SH-SY5Y (cell line): Measurements from ENCODE around the gene GALM.

Source experiments
- GATA2 ChIP-seq: IDR thresholded peaks from 2 replicates; pipeline ENCODE4 v1.6.1; 2011; ENCODE audit warnings: mild to moderate bottlenecking, low read depth, low read length
- GATA3 ChIP-seq: IDR thresholded peaks from 2 replicates; pipeline ENCODE4 v1.6.1; 2011; ENCODE audit warnings: low read depth, mild to moderate bottlenecking, low read length, moderate library complexity

DNA sequence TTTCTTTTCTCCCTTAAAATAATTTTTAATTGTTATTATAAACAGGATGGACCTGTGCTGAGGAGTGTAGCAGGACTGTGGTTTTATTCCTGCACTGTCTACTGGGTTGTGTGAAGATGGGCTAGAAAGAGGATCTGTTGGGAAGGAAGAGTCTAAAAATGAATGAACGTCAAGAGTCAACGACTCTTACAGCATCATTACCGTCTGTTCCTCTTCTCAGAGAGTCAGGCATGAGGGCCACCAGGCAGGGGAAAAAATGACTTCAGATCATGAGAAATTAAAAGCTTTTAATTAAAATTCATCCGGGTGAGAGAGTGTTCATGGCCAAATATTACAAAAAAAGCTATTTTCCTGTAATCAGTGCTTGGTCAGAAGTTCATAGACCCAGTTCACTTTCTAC lies 52.7 kb downstream of the GALM start:
- no peak for TF ChIP-seq GATA2
- no peak for TF ChIP-seq GATA3
